ENCODE results near the gene MEPE. TPM values are rescaled to one million over a fixed set of nuclear protein-coding genes. Genes with fewer than 3 reads are reported as not detected.

Gene MEPE
- not detected in 5 replicates for total RNA-seq (2022; extraction: Qiagen RNA extraction; ENCODE audit: low read depth)

GRCh38 chr4:87832669-87833068, at the start of gene MEPE:
TSS of gene MEPE (plus strand) at chr4:87832969. CDS start at chr4:87834715, 1,746 bp downstream.

GRCh38 chr4:87799301-87800113, 33.3 kb upstream of the MEPE start, which contains the start of gene IBSP:
TSS of gene IBSP (plus strand) at chr4:87799554. CDS start at chr4:87802362, 2,808 bp downstream.

Other genes with a start within 250 kb of the MEPE start
- not detected in 5 replicates for gene DSPP, start 224.4 kb upstream of the MEPE start, total RNA-seq (2022; extraction: Qiagen RNA extraction; ENCODE audit: low read depth)
- gene DMP1, start 182.7 kb upstream of the MEPE start, total RNA-seq (2022; extraction: Qiagen RNA extraction; ENCODE audit: low read depth), result not detected in 5 replicates
- gene IBSP, start 33.4 kb upstream of the MEPE start, total RNA-seq (2022; extraction: Qiagen RNA extraction; ENCODE audit: low read depth), result not detected in 5 replicates
- gene SPP1, start 142.7 kb downstream of the MEPE start, total RNA-seq (2022; extraction: Qiagen RNA extraction; ENCODE audit: low read depth), result 132 to 218 TPM (median 161 TPM) in 5 replicates
- 16.6 to 25.1 TPM (median 20.8 TPM) in 5 replicates for gene PKD2, start 174.7 kb downstream of the MEPE start, total RNA-seq (2022; extraction: Qiagen RNA extraction; ENCODE audit: low read depth)